H54 (cell line): ENCODE measurements around the gene ALPP.
"Not testable (repeated sequence)": the region's sequence is repeated elsewhere in the genome, so short reads cannot be mapped to it uniquely, and the experiment has no call there.

Experiments used
- DNase-seq: peaks from one replicate; pipeline ENCODE4 v3.0.0; 2011; ENCODE audit warnings: low spot score, mixed read lengths; ENCODE audit not compliant: insufficient read length
- FAIRE-seq: peaks from 3 replicates; lab custom pipeline; 2011; peaks lifted over from hg19 to GRCh38; lab: Jason Lieb, UNC
- POLR2A ChIP-seq: IDR thresholded peaks from 2 replicates; pipeline ENCODE4 v1.6.1; 2011; ENCODE audit warnings: low read depth, mild to moderate bottlenecking, low read length

ALPP gene

DNA sequence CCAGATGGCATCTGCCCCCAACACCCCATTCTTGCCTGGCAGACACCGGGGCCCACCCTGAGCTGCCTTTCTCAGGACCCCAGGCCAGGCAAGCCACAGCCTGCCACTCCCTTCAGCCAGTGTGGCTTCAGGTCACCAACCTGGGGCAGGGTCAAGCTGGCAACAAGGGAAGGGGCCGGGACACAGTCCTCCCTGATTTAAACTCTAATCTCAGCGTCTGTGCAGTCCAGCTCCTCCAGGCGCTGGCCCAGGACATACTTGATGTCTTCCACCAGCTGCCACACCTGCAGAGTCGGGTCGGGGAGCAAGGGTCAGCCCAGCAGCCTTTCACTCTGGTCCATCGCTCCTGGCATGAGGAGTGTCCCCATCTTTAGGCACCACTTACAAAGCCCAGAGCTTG lies 29.0 kb upstream of the ALPP start:
- no peak for FAIRE-seq
- TF ChIP-seq POLR2A: no peak
- no peak for DNase-seq

DNA sequence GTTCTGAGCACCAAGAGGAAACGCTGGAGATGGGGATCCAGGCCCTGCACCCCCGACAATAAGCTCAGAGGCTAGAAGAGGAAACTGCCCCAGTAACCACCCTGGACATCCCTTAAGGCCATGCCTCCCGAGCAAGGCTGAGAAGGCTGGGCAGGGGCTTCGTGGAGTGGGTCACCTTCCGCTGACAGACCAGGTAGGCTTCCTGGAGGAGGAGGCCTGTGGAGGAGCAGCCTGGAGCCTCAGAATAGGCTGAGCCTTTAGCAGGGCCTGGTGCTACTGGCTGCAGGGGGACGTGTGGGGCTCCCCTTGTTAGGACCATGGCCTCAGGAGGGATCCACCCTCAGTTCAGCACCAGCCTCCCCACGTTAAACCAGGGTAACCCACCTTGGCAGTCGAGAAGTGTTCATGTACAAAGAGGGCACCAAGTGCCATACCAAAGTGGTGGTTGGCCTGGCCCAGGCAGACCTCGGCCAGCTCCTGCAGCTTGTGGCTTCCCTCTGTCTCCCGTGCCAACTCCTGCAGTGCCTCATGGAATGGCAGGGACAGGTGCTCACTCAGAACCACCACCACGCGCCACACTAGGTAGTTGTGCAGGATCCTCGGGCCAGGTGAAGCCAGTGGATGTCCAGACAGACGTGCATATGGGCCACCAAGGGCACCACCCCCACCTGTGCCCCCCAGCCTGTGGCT lies 28.5 kb upstream of the ALPP start:
- DNase-seq: no peak
- no peak for TF ChIP-seq POLR2A
- no peak for FAIRE-seq

DNA sequence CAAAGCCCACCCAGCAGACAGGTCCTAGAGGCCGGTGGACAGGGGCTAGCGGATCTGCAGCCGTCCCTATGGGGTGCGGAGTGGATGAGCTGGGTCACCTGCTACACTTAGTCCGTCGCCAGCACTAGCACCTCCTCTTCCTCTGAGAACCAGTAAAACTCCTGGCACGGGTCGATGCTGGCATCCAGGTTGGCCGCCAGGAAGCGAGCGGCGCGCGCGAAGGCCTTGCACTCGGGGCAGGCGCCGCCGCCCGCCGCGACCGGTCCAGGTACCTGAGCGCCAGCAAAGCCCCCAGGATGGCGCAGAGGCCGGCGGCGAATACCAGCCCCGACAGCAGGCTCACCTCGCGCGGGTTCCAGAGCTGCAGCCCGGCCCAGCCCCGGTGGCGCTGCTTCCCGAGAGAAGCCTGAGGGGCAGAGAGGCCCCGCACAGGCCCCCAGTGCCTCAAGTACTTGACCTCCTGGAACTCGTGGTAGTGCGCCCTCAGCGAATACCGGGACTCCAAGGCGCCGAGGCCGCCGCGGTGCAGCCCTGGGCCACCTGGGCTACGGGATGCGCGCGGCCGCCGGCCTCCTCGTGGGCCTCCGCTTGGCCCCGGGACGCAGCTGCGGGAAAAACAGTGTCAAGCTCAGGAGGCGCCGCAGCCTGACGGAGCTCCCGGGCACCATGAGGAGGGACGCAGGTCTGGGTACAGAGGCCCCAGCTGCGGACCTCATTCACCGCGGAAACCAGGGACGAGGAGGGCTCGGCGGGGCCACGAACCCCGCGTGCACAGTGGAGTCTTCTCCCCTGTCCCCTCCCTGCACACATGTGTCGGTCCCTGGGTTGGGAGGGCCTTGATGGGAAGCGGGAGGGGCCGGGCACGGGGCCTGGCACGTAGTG lies 27.5 kb upstream of the ALPP start:
- TF ChIP-seq POLR2A: no peak
- DNase-seq (no peak), FAIRE-seq (no peak)

DNA sequence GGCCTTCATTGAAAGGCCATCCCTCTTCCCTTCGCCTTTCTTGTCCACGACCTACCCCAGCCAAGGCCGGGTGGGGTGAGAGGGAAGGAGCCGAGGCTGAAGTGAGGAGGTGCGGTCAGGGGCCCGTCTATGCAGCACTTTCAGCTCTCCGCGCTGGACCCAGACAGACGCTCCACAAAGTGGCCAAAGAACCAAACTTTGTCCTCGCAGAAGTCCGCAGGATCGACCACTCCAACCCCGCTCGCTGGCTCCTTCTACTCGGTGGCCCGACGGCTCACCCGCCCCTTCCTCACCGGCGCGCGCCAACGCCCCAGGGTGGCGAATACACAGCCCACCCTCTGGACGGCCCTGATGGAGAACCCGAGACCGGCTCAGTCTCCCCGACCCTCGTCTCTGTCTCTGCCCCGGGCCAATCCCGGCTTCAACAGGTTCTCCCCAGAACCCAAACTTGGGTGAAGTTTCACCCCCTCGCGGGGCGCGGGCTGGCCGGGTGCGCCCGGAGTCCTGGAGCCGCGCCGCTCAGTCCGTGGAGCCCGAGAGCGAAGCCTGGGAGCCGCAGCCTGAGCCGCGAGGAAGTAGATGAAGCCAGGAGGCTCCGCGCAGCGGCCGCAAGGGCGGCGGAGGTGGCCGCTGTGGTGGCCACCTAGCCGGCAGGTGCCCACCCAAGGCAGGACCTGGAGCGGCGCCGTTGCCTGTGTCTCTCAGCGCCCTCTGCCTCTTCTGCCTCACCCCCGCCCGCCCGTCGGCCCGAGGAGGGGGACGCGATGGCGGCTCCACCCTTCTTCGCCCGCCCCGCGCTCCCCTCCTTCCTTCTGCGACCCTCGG lies 26.7 kb upstream of the ALPP start:
- DNase-seq (no peak), FAIRE-seq (no peak)
- no peak for TF ChIP-seq POLR2A

DNA sequence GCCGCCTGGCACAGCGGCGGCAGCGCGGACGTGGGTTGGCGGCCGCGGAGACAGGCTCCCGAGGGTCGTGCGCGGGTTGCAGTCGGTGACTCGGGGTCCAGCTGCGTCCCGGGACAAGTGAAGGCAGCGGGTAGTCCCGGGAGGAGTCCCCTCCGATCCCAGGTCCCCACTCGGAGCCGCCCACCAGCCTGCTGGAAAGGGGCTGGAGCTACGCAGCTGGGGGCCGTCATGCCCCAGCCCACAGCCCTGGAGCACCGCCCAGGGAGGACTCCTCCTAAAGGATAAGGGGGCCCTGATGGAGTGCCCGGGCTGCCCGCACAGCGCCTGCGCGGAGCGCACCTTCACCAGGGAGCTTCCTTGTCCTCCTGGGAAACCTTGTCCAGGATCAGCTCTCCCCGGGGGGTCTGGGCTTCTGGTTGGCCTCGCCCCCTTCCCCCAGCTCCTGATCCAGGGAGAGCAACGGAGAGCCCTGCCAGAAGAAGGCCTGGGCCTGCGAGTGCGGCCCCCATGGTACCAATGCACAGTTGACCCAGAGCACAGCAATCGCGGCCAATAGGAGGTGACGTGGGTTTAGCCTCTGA lies 25.9 kb upstream of the ALPP start:
- TF ChIP-seq POLR2A: no peak
- no peak for DNase-seq
- no peak for FAIRE-seq

DNA sequence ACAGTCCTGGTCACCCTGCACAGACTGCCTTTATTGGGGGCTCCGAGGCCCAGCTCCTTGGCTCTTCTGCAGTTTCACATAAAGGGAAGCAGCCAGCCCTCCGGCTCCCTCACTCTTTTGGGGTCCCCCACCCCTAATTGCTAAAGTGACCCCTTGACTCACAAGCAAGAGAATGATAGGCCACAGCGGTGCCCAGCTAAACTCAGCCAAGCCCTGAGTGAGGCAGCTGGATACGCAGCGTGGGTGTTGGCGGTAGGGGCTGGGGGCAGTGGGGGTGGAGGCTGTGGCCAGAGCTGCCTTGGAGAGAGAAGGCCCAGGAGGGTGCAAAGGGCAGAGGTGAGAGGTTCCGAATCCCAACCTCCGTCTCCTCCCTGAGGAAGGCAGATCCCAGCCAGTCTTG lies 25.5 kb upstream of the ALPP start:
- DNase-seq (no peak), FAIRE-seq (no peak)
- no peak for TF ChIP-seq POLR2A

DNA sequence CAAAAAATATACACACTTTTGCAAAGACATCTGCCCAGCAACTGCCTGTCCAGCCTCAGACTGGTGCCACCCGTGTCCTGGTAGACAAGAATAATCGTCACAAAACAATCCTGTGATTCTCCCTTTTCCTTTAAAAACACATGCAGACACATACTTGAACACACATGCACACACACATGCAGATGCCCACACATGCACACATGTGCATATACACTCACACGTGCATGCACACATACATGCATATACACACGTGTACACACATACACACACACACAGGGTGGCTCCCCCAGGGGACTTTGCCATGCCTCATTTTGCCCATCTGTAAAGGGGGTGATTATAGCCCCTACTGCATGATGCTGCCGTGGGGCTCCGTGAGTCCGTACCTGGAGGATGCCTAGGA lies 24.9 kb upstream of the ALPP start:
- DNase-seq: no peak
- no peak for FAIRE-seq
- TF ChIP-seq POLR2A: no peak

DNA sequence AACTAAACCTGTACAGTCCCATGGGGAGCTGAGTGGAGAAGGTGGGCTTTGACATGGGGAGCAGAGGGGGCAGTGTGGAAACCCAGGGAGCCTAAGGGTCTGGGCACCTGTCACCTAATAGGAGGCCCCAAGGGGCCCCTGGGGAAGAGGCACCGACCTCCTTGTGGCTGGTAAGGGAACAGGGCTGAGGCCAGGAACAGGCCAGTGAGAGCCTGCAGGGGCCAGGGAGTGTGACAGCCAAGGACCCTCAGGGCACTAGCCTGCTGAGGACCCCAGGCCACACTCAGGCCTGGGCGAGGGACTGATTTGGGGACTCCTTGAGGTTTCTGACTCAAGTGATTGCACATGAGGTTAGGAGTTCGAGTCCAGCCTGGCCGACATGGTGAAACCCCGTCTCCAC lies 24.5 kb upstream of the ALPP start:
- no peak for TF ChIP-seq POLR2A
- no peak for FAIRE-seq

DNA sequence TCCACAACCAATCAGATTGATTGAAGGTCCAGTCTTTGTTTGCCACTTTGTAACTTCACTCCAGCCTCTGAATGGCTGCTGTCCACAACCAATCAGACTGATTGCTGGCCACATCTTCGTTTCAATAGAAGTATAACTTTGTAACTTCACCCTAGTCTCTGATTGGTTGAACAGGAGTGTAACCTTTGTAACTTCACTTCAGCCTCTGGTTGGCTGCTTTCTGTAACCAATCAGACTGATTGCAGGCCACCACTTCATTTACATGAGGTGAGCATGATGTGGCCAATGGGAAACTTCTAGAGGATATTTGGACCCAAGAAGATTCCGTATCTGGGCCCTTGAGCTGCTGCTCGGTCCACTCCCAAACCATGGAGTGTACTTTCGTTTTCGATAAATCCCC lies 16.9 kb upstream of the ALPP start:
- TF ChIP-seq POLR2A: no peak
- FAIRE-seq: no peak
- no peak for DNase-seq

More for the DNA sequence above, 24.5 kb upstream of the ALPP start:
- no peak for DNase-seq

DNA sequence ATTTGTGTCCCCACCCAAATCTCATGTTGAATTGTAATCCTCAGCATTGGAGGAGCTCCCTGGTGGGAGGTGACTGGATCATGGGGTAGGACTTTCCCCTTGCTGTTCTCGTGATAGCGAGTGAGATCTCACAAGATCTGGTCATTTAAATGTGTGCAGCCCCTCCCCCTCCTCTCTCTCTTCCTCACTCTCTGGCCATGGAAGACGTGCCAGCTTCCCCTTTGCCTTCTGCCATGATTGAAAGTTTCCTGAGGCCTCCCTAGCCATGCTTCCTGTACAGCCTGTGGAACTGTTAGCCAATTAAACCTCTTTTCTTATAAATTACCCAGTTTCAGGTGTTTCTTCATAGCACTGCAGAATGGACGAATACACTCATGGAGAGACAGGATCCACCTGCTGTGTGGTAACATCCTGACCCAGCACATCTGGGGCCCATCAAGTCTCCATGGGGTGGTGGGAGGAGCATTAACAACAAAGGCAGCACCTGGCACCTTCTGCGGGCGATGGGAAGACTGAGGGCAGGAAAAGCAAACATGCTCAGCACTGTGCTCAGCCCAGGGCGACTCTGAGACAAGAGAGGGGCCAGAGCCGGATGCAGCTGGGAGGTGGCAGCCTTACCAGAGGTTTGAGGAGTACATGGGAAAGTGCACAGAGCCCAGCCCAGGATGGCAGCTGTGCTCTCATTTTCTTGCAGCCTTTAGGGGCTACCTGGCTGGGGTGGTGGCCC lies 16.2 kb upstream of the ALPP start:
- no peak for TF ChIP-seq POLR2A
- no peak for FAIRE-seq
- DNase-seq: no peak

DNA sequence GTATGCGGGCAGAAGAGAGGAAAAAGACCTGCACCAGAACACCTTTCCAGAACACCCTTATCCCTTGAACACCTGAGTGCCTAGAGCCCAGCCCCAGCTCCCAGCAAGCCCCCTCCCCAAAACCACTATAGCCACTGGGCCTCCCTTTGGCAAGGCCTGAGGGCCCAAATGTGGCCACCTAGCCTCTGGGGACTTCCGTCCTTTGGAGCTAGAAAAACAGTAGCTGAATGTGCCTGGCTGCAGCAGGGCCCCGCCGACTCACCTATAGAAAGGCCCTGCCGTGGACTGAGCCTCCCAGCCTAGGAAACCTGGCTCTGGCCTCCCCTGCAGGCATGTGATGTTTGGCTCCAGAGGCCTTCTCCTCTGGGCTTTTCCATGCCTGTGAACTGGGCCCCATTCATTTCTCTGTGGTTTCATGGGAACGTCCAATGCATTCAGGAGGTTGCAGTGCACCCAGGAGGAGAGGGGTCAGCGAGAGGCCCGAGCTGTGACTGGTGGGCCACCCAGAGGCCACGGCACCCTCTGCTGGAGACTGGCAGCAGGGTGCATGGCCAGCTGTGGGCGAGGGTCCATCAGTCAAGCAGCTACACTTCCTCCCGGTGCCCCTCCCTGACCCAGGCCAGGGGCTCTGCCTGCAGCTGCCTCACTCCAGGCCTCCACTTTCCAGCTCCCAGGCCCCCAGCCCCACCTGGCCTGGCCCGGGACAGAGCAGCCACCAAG lies 15.3 kb upstream of the ALPP start:
- not testable (repeated sequence) for DNase-seq, FAIRE-seq

DNA sequence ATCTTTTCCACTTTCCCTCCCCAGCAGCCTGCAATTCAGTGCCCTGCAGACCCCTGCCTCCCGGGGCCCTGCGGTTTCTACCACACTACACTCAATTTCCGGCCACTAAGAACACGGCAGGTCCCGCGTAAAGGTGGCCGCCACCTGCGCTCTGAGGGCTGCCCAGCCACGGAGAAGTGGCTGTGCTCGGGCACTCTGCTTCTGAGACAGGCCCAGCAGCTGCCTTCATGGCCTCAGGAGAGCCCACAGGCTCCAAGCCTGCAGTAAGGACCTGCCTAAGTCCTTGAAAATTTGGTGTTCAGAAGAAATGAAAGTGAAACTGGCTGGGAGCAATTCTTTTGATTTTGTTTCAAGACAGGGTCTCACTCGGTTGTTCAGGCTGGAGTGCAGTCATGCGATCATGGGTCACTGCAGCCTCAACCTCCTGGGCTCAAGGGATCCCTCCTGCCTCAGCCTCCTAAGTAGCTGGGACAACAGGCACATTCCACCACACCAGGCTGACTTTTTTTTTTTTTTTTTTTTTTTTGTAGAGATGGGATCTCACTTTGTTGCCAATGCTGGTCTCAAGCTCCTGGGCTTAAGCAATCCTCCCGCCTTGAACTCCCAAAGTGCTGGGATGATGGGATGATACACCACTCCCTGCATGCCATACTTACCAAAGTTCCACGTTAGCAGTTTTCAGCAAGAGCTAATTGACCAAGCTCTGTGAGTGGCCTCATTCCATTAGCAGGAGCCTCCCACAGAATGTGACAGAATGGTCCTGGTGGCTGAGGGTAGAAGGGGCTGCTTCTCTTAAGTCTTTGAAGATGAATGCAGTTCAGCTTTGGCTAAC lies 14.6 kb upstream of the ALPP start:
- FAIRE-seq (no peak), DNase-seq (no peak)

DNA sequence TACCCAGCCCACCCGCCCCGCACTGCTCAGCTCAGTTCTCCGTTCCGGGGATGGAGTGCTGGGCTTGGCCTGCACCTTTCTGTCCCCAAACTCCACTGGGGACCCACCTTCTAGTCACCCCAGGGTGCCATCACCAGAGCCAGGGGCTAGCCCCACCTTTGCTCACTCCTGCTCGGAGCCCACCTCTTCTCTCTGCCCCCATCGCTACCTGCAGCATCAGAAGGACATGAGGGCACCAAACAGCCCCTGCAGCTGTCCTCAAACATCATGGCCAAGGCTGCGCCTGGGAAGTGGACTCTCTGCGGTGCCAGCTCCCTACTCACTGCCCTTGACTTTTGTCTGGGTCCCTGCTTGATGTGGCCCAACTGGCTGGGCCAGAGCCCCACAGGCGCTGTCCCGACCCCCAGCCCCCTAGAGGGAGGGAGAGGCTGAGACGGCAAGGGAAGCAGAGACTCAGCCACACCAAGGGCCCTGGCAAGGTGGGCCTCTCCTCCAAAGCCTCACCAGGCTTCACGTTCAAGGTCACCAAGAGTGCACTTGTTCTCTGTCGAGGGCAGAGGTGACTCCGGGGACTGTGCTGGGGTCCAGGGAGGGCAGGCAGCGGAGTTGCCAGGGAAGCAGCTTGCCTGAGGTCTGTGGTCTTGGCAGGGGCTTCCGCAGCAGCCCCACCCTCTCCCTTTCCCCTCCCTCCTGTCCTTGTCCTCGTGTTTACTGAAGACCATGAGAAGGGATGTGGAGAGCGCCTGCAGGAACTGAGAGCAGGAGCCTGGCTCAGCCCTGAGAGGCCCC lies 13.6 kb upstream of the ALPP start:
- not testable (repeated sequence) for FAIRE-seq, DNase-seq

More for the DNA sequence above, 14.6 kb upstream of the ALPP start:
- TF ChIP-seq POLR2A: no peak
